HG03045 (cell line): Measurements from ENCODE around the gene ZIC5.

Experiments
- ATAC-seq: cut with Tn5 transposase; IDR thresholded peaks from one replicate; pipeline ENCODE4 v1.9.1; 2021; ENCODE audit warnings: mild to moderate bottlenecking, moderate library complexity; ENCODE audit not compliant: unreplicated experiment

ZIC5 gene

GRCh38 chr13:99976575-99976974 lies 5.0 kb upstream of the ZIC5 start:
- no peak for ATAC-seq

- ATAC-seq: no peak
These were observed 4.1 kb upstream of the ZIC5 start for GRCh38 chr13:99975626-99976025.

- no peak for ATAC-seq
These were observed 3.5 kb upstream of the ZIC5 start for GRCh38 chr13:99974939-99975561.

- no peak for ATAC-seq
These were observed 2.9 kb upstream of the ZIC5 start for GRCh38 chr13:99974296-99974938.

GRCh38 chr13:99973808-99974185 lies 2.2 kb upstream of the ZIC5 start:
- no peak for ATAC-seq

- no peak for ATAC-seq
These were observed 1.7 kb upstream of the ZIC5 start for GRCh38 chr13:99973163-99973807.

- ATAC-seq: no peak
These were observed 694 bp upstream of the ZIC5 start for GRCh38 chr13:99972190-99972731.

GRCh38 chr13:99970651-99971575 lies 654 bp downstream of the ZIC5 start:
- ATAC-seq: no peak

GRCh38 chr13:99969919-99970650 lies 1.5 kb downstream of the ZIC5 start:
- no peak for ATAC-seq

GRCh38 chr13:99969453-99969918 lies 2.1 kb downstream of the ZIC5 start:
- no peak for ATAC-seq

- ATAC-seq: no peak
These were observed 2.8 kb downstream of the ZIC5 start for GRCh38 chr13:99968521-99969452.

- ATAC-seq: no peak
These were observed 3.6 kb downstream of the ZIC5 start for GRCh38 chr13:99967869-99968520.

- no peak for ATAC-seq
These were observed 4.1 kb downstream of the ZIC5 start for GRCh38 chr13:99967498-99967868.

- no peak for ATAC-seq
These were observed 5.3 kb downstream of the ZIC5 start for GRCh38 chr13:99966064-99966805.

- ATAC-seq: no peak
These were observed 6.1 kb downstream of the ZIC5 start for GRCh38 chr13:99965329-99966000.

- ATAC-seq: no peak
These were observed 7.7 kb downstream of the ZIC5 start for GRCh38 chr13:99963816-99964339.

- no peak for ATAC-seq
These were observed 9.3 kb downstream of the ZIC5 start for GRCh38 chr13:99962242-99962641.
